HG02981 (cell line): ENCODE results near the gene FES.

ENCODE experiments used
- ATAC-seq: cut with Tn5 transposase; IDR thresholded peaks from one replicate; pipeline ENCODE4 v1.9.1; 2021; ENCODE audit warnings: mild to moderate bottlenecking, moderate library complexity; ENCODE audit not compliant: unreplicated experiment

The FES gene

DNA sequence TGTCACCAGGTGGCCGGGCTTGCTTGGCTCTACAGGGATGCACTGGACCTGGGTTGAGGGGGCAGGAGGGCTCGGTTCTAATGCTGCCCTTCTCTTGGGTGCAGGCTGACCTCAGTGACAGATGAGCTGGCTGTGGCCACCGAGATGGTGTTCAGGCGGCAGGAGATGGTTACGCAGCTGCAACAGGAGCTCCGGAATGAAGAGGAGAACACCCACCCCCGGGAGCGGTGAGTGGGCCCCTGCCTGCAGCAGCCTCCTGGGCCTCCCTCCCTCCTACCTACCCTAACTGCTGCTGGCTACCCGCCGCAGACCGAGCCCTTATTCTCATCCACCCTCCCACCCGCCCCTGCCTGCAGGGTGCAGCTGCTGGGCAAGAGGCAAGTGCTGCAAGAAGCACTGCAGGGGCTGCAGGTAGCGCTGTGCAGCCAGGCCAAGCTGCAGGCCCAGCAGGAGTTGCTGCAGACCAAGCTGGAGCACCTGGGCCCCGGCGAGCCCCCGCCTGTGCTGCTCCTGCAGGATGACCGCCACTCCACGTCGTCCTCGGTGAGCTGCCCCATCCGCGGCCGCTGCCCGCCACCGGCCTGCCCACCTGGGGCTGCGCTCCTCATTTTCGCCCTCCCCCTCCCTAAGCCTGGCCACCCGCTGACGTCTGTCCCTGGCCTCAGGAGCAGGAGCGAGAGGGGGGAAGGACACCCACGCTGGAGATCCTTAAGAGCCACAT lies 5.6 kb downstream of the FES start:
- no peak for ATAC-seq

DNA sequence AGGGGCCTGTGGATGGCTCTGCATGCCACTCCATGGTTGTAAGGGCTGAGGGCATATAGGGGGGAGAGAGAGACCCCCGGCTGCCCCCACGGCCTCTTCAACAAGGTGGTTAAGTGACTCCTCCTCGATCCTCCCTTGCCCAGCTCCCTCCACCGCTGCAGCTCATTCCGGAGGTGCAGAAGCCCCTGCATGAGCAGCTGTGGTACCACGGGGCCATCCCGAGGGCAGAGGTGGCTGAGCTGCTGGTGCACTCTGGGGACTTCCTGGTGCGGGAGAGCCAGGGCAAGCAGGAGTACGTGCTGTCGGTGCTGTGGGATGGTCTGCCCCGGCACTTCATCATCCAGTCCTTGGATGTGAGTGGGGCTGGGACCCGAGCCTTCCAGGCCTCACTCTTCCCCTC lies 6.5 kb downstream of the FES start:
- no peak for ATAC-seq

DNA sequence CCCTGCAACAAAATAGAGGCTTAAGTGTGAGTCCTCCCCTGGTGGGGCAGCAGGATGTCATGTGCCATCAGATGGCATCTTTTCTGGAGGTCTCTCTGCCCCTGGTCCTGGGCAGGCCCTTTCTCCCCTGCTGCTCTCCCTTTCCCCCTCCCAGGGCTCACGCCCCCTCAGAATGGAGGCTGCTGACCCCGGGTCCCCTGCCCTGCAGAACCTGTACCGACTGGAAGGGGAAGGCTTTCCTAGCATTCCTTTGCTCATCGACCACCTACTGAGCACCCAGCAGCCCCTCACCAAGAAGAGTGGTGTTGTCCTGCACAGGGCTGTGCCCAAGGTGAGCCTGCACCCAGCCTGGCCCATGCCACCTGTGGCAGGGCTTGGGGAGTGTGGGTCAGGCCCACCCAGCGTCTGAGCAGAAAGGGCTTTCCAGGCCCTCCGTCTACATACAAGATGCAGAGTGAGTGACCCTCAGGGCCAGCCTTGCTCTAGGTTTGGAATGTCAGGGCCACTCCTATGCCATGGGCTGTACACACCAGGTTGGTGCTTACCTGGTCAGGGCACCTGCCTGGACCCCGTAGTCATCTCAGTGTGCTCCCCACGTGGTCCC lies 7.1 kb downstream of the FES start:
- no peak for ATAC-seq

DNA sequence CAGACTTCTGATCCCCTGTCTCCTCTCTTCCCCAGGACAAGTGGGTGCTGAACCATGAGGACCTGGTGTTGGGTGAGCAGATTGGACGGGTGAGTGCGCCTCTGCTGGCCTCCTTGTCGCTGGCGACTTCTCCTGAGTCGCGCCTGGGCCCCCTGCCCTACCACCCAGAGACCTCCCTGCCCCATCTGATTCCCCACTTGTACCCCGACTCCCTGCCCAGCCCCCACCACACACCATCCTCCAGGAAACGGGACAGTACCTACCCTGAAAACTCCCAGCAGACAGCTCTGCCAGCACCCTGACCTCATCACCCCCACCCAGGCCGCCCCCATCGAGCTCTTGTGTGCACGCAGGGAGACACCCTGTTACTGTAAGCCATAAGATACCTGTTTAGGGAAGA lies 7.7 kb downstream of the FES start:
- ATAC-seq: no peak

DNA sequence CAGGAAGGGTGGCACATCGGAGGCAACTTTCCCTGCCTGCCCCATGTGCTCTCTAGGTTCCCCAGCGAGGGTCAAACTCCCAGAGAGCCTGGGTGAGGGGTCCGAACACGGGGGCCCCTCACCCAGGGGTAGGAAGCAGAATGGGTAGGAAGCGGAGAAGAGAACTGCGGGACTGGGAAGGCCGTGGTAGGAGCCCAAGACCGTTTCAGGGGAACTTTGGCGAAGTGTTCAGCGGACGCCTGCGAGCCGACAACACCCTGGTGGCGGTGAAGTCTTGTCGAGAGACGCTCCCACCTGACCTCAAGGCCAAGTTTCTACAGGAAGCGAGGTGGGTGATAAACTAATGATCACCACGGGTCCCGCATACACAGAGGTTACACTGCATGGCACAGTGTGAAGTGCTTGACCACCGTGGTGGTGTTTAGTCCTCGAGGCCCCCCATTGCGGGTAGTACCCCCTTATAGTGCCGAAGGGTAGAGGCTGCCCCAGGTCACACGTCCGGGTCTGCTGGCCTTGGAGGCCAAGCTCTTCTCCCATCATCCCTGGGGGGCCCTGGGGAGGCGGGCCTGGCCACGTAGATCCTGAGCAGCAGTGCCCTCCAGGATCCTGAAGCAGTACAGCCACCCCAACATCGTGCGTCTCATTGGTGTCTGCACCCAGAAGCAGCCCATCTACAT lies 8.3 kb downstream of the FES start:
- ATAC-seq: no peak

DNA sequence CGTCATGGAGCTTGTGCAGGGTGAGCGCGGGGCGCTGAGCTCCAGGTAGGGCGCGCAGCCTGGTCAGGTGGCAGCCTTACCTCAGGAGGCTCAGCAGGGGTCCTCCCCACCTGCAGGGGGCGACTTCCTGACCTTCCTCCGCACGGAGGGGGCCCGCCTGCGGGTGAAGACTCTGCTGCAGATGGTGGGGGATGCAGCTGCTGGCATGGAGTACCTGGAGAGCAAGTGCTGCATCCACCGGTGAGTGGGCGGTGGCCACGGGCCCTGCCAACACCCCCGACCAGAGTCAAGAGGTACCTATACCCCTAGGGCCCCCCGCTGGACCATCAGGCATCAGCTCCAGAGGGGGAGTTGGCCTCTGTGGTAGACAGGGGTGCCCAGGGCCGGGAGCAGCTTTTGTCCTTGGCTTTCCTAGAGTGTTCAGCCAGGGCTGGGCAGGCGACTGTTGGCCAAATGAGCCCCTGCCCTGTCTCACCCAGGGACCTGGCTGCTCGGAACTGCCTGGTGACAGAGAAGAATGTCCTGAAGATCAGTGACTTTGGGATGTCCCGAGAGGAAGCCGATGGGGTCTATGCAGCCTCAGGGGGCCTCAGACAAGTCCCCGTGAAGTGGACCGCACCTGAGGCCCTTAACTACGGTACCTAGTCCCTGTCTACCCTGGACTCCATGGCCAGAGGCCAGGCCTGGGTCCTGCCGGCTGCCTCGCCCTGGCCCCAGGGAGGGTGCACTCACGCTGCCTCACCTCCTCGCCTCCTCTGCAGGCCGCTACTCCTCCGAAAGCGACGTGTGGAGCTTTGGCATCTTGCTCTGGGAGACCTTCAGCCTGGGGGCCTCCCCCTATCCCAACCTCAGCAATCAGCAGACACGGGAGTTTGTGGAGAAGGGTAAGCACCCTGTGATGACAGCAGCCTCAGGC lies 9.1 kb downstream of the FES start:
- no peak for ATAC-seq

DNA sequence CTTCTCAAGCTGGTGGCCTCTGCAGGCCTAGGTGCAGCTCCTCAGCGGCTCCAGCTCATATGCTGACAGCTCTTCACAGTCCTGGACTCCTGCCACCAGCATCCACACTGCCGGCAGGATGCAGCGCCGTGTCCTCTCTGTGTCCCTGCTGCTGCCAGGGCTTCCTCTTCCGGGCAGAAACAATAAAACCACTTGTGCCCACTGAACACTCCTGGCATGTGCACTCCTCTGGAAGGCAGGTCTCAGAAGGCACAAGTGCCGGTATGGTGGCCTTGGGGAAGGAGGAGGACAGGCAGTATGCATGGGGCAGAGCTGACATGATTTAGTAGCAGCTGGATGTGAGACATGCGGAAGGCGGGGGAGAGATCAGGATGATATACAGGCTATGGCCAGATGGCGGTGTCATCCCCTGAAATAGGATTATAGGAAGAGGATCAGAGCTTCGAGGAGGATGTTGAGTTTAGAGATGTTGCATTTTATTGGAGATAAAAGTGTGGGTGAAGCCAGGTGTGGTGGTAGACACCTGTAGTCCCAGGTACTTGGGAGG lies 11.3 kb downstream of the FES start:
- no peak for ATAC-seq

DNA sequence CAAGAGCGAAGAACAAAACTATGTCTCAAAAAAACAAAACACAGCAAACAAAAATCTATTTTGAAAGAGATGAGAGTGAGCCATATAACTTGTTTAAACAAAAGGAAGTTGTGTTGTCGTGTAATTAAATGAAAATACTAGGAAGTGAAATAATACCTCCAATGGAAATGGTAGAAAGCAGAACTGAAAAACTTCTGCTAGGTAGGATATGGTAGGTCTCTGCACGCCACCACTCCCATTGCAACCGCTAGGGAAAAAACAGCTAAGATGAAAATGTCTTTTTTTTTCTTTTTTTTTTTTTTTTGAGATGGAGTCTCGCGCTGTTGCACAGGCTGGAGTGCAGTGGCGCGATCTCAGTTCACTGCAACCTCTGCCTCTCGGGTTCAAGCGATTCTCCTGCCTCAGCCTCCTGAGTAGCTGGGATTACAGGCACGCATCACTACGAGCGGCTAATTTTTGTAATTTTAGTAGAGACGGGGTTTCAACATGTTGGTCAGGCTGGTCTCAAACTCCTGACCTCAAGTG lies 12.9 kb downstream of the FES start:
- ATAC-seq: peak; percentile 62

DNA sequence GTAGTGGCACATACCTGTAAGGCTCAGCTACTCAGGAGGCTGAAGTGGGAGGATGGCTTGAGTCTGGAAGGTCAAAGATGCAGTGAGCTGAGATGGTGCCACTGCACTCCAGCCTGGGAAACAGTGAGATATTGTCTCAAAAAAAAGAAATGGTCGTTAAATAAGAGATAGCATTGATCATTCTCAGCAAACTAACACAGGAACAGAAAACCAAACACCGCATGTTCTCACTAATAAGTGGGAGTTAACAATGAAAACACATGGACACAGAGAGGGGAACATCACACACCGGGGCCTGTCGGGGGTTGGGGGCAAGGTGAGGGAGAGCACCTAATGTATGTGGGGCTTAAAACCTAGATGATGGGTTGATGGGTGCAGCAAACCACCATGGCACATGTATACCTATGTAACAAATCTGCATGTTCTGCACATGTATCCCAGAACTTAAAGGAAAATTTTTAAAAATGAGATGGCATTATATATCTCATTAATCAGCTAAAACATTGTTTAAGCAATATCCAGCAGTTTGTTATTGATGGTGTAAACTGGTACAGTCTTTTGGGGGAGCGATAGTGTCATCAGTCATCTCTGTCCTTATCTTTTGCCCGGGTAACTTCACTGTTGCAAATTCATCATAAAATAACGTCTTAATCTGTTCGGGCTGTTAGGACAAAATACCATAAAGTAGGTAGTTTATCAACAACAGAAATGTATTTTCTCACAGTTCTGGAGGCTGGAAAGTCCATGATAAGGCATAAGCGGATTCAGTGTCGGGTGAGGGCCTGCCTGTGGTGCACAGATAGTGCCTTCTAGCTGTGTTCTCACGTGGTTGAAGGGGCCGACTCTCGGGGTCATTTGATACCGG lies 17.1 kb downstream of the FES start:
- no peak for ATAC-seq

DNA sequence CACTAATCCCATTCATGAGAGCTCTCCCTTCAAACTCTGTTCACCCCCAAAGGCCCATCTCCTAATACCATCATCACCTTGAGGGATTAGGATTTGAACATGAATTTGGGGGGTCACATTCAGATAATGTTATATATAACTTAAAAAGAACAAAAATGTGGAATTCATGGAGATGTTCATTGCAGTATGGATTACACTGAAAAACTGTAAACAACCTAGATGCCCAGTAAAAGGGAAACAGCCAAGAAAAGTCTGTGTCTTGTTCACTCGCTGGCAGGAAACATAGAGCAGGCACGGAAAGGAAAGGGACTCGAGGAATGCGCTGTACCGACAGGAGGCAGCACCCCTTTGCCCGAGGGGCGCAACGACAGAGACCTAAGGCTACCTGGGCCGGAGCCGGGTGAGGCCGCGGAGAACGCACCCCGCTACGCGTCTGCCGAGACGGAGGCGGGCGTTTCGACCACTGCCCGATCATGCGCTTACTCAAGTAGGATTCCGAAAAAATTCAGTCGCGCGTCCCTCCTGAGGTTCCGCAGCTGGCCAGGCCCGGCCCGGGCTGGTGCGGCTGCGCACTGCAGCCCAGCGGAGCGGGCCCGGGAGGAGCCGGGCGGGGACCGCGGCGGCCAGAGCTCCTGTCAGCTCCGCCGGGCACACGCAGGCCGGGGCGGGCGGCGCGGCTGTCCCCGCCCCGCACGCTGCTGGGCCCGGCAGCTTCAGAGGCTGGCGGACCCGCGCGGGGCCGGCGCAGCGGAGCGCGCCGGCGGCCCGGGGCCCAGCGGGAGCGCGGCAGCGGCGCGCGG lies 17.9 kb downstream of the FES start:
- ATAC-seq: peak; percentile 64

DNA sequence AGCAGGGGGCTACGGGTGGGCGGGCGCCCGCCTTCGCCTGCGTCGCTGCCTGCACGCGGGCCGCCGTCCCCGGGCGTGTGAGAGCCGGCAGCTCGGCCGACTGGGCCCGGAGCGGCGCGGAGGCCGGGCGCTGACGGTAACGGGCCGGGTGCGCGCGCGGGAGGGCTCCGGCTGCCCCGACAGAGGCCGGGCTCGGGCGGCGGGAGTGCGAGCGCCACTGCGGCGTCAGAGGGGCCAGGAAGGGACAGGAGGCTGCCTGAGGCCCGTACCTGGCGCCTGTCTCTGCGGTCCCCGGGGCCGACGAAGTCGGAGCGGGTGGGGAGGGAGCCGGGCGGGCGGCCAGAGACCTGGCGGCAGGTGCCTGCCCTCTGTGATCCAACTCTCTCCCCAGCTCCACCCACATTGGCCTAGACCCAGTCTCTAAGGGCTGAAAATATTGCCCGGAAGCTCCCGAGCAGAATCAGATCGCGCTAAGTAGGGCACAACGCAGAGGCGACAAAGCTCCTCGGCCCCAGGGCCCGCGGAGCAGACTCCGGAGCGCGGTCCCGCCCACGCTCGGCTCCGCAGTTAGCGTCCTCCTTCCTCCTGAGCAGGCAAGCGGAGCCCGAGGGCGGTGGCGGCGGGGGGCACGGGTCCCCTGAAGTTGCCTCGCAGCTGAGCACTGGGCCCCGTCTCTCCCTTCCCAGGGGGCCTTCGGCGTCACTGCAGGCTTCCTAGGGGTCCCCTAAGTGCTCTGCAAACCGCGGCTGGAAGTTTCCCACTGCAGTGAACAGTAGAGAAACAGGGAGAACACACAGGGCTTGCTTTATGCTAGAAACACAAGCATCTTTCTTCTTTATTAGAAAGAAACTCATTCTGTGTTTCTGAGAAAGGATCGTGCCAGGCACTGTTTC lies 18.8 kb downstream of the FES start, which contains the start of gene MAN2A2:
MAN2A2 (plus strand) TSS at position 463 of the 893 bp plus-strand sequence. CDS start 906 bp downstream, outside the sequence.
- peak; percentile 54 for ATAC-seq

DNA sequence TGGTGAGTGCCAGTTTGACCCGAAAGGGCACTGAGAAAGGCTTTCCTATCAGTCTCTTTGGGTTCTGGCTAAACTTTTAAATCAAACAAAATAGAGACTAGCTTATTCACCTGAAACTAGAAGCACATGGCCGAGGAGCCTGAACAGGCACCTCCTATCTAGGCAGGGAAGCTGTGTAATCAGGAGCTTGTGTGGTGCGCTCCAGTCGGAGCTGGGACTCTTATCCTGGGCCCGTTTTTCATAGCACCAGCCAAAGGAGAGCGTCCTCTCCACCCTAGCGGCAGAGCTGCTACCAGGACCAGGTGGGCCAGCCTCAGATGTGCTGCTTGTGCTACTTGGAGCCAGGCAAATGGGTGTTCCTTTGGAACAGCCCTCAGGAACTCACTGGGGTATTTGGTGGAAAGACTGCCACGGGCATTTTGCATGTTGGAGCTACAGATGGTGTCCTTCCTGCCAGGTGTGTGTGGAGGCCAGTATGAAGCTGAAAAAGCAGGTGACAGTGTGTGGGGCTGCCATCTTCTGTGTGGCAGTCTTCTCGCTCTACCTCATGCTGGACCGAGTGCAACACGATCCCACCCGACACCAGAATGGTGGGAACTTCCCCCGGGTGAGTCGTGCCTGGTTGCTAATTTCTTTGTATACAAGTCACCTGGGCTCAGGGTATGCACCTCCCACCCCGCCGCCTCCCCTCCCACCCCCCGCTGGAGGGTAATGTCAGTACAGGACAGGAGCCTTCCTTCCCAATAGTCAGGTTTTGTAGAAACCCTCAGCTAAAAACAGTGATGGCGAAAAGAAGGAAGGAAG lies 19.6 kb downstream of the FES start:
- ATAC-seq: no peak

DNA sequence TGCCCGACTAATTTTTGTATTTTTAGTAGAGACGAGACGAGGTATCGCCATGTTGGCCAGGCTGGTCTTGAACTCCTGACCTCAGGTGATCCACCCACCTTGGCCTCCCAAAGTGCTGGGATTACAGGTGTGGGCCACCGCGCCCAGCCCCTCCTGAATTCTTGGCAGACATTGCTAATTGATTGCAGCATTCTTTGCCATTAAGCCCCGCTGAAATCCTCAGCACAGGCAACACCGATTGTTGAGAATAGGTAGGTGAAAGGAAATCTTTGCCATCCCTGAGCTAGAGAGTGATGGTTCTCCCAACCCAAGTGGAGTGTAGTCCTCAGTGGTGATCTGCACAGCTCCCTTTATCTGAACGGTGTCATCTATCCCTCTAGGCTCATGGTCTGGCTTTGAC lies 20.4 kb downstream of the FES start:
- no peak for ATAC-seq

DNA sequence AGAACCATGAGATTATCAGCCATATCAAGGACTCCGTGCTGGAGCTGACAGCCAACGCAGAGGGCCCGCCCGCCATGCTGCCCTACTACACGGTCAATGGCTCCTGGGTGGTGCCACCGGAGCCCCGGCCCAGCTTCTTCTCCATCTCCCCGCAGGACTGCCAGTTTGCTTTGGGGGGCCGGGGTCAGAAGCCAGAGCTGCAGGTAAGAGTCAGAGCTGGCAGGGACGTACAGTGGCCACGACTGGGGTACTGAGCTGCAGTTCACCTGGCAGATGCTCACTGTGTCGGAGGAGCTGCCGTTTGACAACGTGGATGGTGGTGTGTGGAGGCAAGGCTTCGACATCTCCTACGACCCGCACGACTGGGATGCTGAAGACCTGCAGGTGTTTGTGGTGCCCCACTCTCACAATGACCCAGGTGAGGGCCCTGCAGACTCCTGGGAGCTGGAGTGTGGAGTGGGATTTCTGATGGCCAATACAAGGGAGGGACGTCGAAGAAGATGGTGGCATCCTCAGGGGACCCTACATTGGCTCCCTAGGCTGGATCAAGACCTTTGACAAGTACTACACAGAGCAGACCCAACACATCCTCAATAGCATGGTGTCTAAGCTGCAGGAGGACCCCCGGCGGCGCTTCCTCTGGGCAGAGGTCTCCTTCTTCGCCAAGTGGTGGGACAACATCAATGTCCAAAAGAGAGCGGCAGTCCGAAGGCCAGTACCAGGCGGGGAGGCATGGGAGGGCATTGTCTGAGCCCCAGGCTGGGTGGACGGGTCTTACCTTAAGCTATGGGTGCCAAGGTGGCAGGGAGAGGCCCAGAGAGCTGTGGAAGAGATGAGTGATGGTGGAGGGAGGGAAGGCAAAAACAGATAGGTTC lies 21.2 kb downstream of the FES start:
- no peak for ATAC-seq

DNA sequence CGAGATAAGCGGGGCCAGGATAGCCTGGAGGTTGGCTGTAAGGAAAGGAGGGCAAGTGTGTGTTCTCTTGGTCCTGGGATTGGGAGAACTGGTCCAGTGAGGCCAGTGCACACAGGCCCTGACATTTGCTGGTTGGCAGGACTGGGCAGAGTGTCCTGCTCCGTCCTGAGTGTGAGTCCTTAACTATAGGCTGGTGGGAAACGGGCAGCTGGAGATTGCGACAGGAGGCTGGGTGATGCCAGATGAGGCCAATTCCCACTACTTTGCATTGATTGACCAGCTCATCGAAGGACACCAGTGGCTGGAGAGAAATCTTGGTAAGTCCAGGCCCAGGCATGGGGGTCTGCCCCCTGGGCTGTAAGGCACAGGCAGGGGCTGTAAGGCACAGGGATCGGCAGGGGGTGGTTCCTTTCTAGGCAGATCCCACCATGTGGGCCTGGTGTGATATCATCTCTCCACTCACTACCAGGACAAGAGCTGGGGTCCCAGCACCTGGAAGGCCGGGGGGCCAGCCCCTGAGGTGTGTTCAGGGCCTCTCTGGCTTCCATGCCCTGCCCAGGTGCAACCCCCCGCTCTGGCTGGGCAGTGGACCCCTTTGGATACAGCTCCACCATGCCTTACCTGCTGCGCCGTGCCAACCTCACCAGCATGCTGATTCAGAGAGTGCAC lies 22.0 kb downstream of the FES start:
- ATAC-seq: no peak
